Ovary (tissue), 3 donors: ENCODE measurements around the gene MAN1A1.

Experiments
- CTCF ChIP-seq, 3 donors: fragments of 450-650 bp in 2 of 3; fragments of 200-600 bp in 1 of 3; IDR thresholded peaks; one replicate each; pipeline versions ENCODE4 v1.5.1 to v1.8.0; 2016 to 2022; ENCODE audit warnings: antibody characterized with exemption in 3 of 3, mild to moderate bottlenecking in 1 of 3
- EP300 ChIP-seq: sonication (generic); formaldehyde crosslinking; IDR thresholded peaks from one replicate; pipeline ENCODE4 v1.6.1; 2017; ENCODE audit warnings: antibody characterized with exemption
- POLR2A ChIP-seq: fragments of 450-650 bp; IDR thresholded peaks from one replicate; pipeline ENCODE4 v1.6.1; 2017; ENCODE audit warnings: antibody characterized with exemption, mild to moderate bottlenecking, moderate library complexity
- donor health status: DM: no; HTN: no; CAD: no.

- TF ChIP-seq CTCF (IDR thresholded peaks at IDR 0.05) = no peak
- TF ChIP-seq POLR2A = no peak
- no peak for TF ChIP-seq EP300
Measured at GRCh38 chr6:119249319-119249718, 100.2 kb downstream of the MAN1A1 start.
